HCEC 1CT (cell line): Measurements from ENCODE around the gene MCM8.
"Not testable (repeated sequence)": the region's sequence is repeated elsewhere in the genome, so short reads cannot be mapped to it uniquely, and the experiment has no call there.

Experiments used
- DNase-seq: peaks from one replicate; pipeline ENCODE4 v3.0.0-alpha.2; 2017

The MCM8 gene

DNA sequence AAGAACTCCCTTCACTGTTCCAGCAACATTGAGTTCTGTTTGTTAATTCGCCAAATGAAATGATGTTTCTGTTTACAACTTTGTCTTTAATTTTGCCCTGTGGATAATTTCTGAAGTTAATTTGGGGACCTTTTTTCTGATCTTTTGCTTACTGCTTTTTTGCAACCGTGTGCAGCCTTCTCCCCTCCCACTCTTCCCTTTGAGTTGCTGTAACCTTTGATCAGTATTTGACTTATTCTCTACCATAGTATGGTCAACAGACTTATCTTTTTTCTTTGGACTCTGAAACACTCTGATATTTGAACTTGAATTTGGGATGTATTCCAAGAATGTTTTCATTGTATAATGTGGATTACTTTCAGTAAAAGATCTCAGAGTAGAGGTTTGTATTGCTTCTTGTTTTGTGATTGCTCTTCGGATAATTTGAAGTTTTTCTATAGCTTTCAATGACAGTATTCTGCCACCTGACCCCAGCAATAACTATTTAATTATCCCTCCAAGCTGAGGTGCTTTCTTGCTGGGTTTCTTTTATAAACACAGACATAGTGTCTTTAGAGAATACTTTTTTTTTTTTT lies 57.2 kb downstream of the MCM8 start:
- DNase-seq: no peak

DNA sequence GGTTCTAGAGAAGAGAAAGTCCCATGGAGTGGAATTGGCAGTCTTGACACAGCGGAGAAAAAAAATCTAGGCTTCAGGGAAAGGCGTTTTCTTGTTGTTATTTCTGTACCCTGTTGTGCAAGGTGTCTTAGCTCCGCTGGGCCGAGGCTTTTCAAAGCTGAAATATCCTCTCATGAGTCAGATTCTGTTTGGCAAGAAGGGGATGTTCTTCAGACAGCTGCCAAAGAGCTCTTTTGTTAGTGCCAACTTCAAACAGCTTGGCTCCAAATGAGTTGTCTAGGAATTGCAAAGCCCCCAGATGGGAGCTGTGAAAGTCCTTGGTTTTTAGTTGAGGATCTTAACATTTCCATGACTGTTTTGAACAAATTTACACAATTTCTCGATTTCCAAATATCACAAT lies 57.8 kb downstream of the MCM8 start:
- DNase-seq: peak; percentile 91

DNA sequence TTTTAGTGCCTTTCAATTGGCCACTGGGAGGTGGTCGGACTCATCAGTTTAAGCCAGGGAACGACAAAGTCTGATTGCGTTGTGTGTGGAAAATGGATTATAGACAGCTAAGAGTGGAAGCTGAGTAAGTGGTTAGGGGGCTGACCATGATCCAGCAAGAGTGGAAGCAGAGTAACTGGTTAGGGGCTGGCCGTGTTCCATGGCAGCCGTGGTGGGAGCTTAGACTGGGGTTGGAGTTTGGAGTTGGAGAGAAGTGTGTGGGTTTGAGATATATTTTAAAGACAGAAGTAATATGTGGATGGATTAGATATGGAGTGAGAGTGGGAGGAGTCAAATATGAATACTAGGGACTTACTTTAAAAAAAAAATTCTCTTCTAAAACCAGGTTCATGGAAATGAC lies 61.7 kb downstream of the MCM8 start:
- DNase-seq: no peak

DNA sequence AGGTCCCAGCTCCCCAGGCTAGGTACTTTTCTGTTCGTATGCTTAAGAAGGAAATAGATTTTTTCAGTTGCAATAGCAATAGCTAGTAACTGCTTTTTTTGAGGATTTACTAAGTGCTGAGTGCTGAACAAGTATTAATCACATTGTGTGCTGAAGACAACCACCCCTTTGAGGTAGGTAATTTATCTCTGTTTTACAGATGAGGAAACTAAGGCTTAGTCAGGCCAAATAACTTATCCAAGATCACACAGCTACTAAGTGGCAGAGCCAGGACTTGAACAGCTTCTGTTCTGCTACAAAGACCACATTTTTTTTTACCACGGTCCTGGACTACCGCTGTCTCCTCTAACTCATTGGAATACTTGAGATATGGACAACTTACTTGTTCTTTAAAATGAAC lies 63.6 kb downstream of the MCM8 start:
- DNase-seq: no peak

DNA sequence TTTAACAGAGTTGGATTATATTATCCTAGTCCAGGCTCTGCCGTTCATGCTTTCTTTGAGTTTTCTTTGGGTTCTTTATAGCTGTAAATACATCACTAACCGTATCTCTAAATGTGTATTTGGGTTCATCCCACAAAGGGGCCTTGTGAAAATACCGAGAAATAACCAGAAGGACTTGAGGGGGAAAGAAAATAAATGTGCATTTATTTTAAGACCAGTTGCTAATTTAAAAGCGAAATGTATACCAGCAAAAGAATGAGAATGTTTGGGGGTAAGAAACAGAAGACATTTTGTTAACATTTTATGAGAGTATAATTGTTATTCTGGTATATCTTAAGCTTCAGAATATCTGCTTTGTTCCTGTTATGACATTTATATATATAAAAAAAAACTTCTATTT lies 64.5 kb downstream of the MCM8 start:
- no peak for DNase-seq

DNA sequence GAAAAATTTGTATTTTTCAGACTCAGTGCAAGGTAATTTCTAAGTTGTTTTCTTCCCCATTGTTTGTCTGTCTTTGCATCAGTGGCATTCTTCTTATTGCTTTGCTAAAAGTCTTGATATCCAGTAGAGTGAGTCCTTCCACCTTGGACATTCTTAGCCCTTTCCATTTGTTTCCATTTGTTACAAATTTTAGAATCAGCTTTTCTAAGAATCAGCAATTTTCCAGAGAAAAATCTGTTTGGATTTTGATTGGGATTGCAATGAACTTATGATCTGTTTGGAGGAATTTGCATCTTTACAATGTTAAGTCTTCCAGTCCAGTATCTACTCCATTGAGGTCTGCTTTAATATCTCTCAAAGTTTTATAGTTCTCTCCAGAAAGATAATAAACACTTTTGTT lies 67.0 kb downstream of the MCM8 start:
- no peak for DNase-seq

DNA sequence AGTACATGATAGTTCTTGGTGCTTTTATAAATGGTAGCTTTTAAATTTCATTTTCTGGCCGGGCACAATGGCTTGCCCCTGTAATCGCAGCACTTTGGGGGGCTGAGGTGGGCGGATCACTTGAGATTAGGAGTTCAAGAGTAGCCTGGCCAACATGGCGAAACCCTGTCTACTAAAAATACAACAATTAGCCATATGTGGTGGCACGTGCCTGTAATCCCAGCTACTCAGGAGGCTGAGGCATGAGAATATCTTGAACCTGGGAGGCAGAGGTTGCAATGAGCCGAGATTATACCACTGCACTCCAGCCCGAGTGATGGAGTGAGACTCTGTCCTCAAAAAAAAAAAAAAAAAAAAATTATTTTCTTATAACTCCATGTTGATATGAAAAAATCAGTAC lies 67.4 kb downstream of the MCM8 start:
- no peak for DNase-seq

DNA sequence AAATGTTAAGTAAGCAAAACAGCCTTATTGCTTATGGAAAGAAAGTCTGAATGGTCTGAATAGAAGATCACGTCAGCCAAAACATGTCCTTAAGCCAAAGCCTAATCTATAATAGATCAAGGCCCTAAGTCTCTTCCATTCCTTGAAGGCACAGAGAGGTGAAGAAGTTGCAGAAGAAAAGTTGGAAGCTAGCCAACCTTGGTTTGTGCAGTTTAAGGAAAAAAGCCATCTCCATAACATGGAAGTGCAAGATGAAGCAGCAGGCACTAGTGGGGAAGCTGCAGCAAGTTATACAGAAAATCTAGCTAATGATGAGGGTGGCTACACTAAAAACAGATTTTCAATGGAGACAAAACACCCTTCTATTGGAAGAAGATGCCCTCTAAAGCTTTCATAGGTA lies 74.3 kb downstream of the MCM8 start:
- no peak for DNase-seq

DNA sequence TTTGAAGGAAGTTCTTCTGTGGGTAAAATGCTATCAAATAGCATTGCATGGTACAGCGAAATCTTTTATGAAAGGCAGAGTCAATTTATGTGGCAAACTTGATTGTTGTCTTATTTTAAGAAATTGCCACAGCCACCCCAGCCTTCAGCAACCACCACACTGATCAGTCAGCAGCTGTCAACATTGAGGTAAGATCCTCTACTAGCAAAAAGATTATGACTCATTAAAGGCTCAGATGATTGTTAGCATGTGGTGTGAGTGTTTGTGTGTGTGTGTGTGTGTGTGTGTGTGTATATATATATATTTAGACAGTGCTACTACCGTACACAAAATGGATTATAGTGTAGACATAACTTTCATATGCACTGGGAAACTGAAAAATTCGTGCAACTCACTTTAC lies 75.6 kb downstream of the MCM8 start:
- DNase-seq: peak; percentile 83

DNA sequence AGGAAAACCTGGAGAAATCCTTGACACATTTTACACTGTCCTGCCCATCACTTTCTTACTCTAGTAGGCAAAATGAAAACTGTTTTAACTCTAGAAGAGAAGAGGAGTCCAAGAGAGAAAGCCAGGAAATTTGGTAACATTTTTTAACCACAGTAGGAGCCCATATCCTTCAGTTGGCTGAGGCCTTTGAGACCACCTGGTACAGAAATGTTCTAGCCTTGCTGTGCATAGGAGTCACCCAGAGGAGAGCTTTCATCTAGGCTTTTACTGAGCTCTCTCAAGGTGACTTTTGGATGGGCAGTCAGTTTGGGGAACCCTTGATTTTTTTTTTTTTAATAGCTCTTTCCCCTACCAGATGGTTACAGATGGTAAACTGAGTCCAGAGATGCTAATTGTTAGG lies 78.4 kb downstream of the MCM8 start:
- no peak for DNase-seq

DNA sequence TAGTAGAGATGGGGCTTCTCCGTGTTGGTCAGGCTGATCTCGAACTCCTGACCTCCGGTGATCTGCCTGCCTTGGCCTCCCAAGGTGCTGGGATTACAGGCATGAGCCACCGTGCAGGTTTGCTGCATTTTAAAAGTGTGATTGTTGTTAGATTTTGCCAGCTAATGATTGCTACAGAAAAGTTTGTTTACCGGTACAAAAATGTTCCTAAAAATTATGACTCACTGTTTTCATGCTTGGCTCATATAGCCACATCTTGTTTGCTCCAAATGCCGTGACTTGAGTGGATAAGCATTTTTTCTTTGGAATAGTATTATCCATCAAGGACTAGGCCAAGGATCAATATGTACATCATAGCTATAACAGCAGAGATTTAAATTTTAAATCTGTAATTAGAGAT lies 79.1 kb downstream of the MCM8 start:
- peak; percentile 62 for DNase-seq

DNA sequence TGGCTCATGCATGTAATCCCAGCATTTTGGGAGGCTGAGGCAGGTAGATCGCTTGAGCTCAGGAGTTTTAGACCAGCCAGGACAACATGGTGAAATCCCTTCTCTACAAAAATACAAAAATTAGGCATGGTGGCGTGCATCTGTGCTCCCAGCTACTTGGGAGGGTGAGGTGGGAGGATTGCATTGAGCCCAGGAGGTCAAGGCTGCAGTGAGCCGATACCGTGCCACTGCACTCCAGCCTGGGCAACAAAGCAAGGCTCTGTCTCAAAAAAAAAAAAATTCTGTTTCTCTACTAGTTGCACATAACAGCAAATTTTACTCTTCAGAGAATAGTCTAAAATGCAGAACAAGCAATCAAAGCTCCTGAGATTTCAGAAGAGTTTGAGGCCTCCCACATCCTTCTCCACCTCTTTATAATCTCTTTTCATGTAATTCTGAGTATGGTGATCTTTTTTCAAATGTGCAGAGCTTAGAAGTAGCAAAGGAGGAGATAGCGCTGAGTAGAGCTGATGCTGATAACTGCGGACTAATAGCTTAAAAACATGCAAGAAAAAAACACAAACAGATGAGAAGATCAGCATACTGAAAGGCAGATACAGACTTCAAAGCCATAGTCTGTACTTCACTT lies 80.1 kb downstream of the MCM8 start:
- no peak for DNase-seq

DNA sequence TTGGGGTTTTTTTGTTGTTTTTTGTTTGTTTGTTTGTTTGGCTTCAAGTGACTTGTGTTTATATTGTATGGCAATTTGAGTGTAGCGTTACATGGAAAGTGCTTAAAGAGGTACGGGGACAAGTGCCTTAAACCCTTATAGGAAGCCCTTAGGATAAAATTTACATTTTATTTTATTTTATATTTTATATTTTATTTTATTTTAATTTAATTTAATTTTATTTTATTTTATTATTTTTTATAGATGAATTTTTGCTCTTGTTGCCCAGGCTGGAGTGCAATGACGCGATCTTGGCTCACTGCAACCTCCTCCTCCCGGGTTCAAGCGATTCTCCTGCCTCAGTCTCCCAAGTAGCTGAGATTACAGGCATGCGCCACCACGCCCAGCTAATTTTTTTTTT lies 82.5 kb downstream of the MCM8 start:
- DNase-seq: not testable (repeated sequence)

DNA sequence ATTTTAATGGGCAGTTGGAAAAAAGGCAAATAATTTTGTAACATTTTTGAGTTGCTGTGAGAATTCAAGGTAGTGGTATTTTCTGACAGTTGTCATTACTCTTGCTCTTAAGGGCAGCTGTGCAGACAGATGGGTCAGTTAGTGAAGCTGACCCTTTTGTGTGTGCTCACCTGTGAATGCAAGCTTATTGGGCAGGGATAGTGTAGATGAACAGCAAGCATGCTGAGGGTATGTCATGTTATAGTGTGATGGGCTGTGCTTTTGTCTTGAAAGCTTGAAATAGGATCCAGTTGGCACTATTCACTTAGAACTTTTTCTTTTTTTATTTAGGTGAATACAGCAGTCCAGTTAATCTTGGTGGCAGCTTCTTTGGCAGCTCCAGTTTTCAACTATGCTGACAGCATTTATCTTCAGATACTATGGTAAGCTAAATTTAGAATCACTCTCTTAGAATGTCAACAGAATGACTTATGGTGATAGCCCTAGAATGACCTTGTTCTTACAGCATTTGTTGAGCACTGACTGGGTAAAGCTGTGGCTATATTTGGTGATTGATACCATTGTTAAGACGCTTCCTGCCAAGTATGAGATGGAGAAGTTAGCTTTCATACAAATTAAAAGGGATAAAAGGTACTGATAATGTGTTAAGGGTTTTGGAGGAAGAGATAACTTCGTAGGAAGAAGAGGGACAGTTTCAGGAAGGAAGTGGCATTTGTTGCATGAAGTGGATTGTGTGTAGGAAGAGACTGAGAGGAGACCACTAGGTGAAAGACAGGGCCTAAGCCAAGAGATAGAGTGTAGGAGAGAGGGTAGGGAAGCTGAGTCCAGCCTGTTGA lies 83.9 kb downstream of the MCM8 start:
- peak; percentile 12 for DNase-seq

DNA sequence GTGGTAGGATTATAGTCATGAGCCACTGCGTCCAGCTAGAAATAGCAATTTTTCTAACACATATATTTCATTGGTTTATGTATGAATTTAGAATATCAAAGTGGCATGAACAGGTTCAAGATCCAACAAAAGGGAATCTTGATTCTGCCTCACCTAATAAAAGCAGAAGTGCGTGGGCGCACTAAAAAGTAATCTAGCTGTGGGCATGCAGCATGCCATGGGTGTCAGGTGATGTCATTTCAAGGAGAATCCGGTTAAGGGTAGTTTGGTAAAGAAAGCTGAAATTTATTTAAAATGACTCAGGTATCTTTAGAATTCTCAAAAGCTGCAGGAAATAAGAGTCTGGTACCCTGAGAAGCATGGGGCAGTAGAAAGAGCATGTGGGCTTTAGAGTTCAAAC lies 85.8 kb downstream of the MCM8 start:
- DNase-seq: no peak

DNA sequence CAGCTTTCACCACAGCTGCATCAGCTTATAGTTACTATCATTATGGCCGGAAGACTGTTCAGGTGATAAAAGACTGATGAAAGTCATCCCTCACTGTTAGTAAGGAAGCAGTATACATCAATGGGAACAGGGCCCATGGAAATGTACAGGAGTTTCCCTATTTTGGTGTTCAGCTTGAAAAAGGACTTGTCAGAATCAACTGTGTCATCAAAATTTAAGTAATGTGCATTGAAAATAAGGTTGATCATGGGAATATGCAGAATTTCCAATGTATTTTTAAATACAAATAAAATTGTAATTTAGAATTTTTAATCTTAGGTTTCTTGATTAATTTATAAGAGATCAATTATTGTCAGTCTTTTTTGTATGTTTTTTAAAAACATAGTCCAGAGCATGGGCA lies 86.6 kb downstream of the MCM8 start:
- no peak for DNase-seq

DNA sequence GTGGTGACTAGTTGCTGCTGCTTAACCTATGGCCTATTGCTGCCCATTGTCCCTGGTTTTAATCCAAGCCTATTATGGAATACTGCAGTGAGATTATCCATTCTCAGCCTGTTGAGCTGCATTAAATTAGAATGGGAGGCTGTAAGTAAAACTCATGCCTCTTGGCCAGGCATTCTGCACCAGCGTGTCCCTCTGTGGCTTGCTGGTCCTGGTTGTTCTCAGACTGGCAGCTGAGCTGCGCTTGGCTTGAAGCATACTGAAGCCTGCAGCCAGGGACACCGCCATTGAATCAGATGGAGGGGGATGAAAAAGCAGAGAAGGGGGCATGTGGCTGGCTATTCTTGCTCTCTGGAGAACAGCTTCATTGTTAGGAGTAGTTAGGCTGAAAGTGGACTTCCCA lies 87.8 kb downstream of the MCM8 start:
- no peak for DNase-seq

DNA sequence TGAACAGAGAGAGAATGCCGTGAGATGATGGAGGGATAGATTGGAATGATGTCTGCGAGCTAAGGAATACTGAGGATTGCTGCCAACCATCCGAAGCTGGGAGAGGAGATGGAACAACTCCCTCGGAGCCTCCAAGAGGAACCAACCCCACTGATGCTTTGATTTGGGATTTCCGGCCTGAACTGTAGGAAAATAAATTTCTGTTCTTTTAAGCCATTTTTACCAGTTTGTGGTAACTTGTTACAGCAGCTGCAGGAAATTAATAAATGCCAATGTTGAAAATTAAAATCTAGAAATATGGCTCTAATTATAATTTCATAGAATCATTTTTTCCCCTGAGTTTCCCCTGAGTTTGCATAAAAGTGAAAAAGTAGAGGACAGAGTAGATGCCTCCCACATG lies 89.3 kb downstream of the MCM8 start:
- DNase-seq: no peak

DNA sequence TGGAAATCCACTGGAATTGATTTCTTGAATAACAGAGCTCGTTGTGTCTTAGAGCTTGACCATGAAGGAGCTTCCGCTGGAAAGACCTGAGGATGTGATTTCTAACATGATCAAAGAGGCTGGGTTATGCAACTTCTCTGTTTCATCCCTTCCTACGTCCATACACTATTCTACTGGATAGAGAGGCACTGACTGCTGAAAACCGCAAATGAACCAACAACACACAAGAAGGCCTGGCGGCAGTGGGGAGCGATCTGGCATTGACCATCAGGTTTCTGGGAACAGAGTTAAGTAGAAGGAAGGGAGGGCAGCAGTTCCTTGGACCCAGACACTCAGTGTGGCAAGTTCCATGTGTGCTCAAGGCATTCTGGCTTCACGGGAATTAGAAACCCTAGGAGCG lies 90.1 kb downstream of the MCM8 start:
- DNase-seq: no peak

DNA sequence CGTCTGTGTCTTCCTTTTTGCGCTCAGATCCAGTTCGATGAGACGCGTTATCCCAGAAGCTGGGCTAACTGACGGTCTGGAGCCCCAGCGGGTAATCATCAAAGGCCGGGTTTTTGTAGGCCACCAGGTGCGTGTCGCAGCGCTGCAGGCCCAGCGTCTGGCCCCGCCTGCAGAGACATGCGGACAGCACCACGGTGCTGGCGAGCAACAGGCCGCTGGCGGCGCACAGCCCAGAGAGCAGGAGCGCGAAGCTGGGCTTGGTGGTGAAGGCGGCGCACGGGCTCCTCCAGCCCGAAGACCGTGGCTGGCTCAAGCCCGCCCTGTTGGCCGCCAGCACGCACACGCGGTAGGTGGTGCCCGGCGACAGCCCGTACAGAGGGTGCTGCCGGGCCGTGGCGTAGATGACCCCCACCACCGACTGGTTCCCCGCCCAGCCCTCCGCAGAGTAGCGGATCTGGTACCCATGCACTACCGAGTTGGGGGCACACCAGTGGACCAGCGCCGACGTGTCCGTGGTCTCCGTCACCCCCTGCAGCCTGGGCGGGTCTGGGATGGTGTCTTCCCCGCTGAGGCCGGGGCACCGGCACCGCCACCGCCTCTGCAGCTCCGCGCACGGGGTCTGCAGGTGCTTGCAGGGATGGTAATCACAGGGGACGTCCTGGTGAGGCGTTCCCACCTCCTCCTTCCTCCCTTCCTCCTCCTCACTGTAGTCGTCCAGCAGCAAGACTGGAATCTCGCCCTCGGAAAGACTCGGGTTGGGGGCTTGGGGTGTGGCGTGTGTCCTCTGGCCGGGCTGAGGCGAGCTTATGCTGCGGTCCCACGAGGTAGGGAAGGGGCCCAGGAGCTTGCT lies 90.7 kb downstream of the MCM8 start:
- DNase-seq: no peak

DNA sequence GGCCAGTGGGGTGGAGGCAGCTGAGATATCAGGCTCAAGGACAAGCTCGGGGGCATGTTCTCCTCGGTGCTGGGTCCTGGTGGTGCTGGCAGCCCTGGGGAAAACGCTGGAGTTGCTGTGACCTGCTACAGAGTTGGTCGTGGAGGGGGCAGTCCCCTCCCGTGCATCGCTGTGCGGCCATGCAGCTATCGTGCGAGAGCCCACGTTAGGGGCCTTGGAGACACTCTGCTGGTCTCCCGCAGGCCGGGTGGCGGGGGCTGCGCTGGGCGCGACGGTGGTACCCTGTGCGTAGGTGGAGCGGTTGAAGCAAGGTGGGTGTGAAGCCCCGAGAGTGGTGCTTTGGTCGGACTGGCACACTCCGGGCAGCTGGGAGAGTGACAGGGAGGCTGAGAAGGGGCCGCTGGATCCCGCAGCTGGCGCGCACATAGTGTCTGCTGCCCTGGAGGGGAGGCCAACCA lies 91.4 kb downstream of the MCM8 start:
- no peak for DNase-seq

DNA sequence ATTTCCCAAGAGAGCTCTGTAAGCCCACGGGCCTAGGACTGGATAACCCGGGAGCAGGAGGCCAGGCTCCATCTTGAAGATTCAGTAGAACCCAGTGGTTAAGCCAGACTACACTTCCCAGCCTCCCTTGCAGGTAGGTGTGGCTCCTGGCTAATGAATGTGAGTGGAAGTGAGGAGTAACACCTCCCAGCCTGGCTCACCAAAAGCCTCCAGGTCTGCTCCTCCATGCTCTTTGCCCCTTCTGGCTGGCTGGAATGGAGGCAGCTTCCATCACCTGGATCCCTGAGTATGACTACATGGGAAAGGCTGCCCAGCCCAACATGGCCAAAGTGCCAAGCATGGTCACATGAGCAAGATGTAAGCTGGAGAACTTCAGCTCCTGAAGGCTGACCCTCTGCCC lies 93.7 kb downstream of the MCM8 start:
- no peak for DNase-seq

DNA sequence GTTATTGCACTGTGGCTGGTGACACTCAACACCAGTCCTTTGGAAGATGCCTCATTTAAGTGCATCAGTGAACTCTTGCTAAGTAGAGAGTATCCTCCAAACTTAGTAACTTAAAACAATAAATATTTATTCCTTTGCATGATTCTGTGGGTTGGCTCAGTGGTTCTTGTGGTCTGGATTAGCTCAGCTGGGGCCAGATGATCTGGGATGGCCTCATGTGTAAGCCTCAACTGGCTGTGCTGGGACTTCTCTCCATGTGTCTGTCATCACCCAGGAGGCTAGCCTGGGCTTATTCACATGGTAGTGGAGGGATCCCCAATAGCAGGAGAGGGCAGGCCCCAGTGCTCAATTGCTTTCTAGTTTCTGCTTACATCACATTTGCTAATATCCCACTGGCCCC lies 95.1 kb downstream of the MCM8 start:
- DNase-seq: peak; percentile 40
